Retinal pigment epithelial cell (primary cell): Measurements from ENCODE around the gene TTC28.

ENCODE experiments used
- DNase-seq: peaks from one replicate; pipeline ENCODE4 v3.0.0-alpha.2; 2010; ENCODE audit warnings: low read depth
- H3K4me3 ChIP-seq: 2 replicates; pipeline ENCODE4 v1.5.1; 2011; ENCODE audit warnings: mild to moderate bottlenecking, low read length, control low read depth, moderate library complexity
- CTCF ChIP-seq: conservative IDR thresholded peaks from 2 replicates; pipeline ENCODE4 v1.5.1; 2011; ENCODE audit warnings: low read depth, low read length, control low read depth, inconsistent platforms

Gene TTC28

GRCh38 chr22:27998511-27999410 is 680.9 kb downstream of the TTC28 start:
- TF ChIP-seq CTCF: no peak

GRCh38 chr22:27997538-27997937 is 682.1 kb downstream of the TTC28 start:
- no peak for TF ChIP-seq CTCF
- no peak overlapping the region for H3K4me3 ChIP-seq
- DNase-seq: no peak

More at GRCh38 chr22:27998511-27999410, 680.9 kb downstream of the TTC28 start:
- no peak for DNase-seq
- H3K4me3 ChIP-seq: no peak overlapping the region

GRCh38 chr22:27996981-27997380 is 682.7 kb downstream of the TTC28 start:
- no peak for TF ChIP-seq CTCF

GRCh38 chr22:27996529-27996925 is 683.1 kb downstream of the TTC28 start:
- H3K4me3 ChIP-seq: no peak overlapping the region
- no peak for TF ChIP-seq CTCF
- no peak for DNase-seq

More at GRCh38 chr22:27996981-27997380, 682.7 kb downstream of the TTC28 start:
- H3K4me3 ChIP-seq: no peak overlapping the region
- no peak for DNase-seq

GRCh38 chr22:27995801-27996528 is 683.7 kb downstream of the TTC28 start:
- no peak for TF ChIP-seq CTCF

DNA sequence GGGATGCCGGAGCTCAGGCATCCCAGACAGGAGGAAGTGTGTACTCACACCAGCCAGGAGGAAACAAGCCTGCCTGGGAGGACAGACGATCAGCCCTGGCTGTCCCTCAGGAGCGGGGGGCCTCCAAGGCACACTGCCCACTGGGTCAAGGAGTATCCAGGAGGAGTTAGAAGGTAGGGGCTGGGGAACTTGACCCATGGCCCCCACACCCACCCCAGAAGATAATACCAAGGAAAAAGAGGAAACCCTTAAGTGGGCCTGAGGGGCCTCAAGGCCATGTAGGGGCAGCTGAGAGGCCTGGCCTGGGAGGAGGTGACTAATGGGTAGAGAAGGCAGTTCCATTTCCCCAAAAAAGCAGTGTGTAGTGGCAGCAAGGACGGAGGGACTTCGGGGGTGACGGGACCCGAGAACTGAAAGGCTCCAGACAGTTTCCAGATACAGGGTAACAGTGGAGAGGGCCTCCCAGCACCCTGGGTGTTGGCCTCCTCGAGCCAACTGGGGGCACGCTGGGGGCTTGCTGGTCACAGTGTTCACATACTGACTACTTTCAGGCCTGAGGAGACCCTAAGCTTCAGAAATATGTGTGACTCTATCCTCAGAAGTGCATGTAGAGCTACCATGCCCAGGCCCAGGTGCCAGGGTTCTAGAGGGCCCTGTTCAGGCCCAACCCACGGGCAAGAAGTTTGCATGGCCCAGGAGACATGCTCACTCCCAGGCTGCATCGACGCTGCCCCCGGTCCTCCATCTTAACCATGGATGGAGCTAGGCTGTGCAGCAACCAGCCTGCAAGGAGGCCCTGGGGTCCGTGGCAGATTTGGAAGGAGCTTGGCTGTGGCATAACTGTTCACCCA is 684.9 kb downstream of the TTC28 start:
- no peak for TF ChIP-seq CTCF
- no peak overlapping the region for H3K4me3 ChIP-seq
- no peak for DNase-seq

More at GRCh38 chr22:27995801-27996528, 683.7 kb downstream of the TTC28 start:
- no peak for DNase-seq
- H3K4me3 ChIP-seq: no peak overlapping the region
